ENCODE results near the gene TIMM22.

GRCh38 chr17:1021147-1021546, 24.2 kb downstream of the TIMM22 start:
- TF ChIP-seq CTCF (conservative IDR thresholded peaks at IDR 0.05; ENCODE audit: low read depth, low read length) = no peak
- no peak for TF ChIP-seq POLR2A (IDR thresholded peaks at IDR 0.05; ENCODE audit: low read depth, low read length)
- no peak for TF ChIP-seq MXI1 (IDR thresholded peaks at IDR 0.05; ENCODE audit: borderline replicate concordance, low read depth, low read length)
- no peak for TF ChIP-seq RAD21 (IDR thresholded peaks at IDR 0.05; ENCODE audit: low read length)
- TF ChIP-seq RCOR1 (IDR thresholded peaks at IDR 0.05; ENCODE audit: insufficient replicate concordance, low read length) = no peak
- no peak for TF ChIP-seq RFX5 (IDR thresholded peaks at IDR 0.05; ENCODE audit: low read depth, low read length)
- TF ChIP-seq ELK1 (IDR thresholded peaks at IDR 0.05; ENCODE audit: borderline replicate concordance, low read depth, low read length) = no peak
